ENCODE data around the gene COG5.

Gene COG5

DNA sequence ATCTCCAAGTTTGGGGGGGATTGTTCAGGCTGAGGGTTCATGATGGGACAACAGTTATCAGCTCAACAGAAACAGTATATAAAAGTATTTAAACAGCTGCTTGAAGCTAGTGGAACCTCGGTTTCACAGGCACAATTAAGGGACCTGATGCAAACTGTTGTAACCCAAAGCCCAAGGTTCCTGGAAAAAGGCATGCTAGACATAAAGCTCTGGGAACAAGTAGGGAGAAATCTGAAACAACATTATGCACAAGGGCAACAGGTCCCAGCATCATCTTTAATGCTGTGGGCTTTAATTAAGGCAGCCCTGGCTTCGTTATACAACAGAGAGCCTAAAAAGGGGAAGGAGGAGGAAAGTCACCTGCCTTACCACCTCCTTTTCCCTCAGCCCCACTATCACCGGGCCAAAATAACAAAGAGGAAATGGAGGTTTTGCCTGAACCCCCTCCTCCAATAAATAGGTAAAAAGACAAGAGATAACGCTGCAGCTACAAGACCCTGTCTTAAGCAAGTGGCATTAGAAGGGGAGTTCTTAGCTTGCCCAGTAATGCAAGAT is 177.1 kb downstream of the COG5 start:
- no peak overlapping the region for H3K4me3 ChIP-seq (ENCODE audit: low read depth, low read length)
- TF ChIP-seq, protein P1, sequence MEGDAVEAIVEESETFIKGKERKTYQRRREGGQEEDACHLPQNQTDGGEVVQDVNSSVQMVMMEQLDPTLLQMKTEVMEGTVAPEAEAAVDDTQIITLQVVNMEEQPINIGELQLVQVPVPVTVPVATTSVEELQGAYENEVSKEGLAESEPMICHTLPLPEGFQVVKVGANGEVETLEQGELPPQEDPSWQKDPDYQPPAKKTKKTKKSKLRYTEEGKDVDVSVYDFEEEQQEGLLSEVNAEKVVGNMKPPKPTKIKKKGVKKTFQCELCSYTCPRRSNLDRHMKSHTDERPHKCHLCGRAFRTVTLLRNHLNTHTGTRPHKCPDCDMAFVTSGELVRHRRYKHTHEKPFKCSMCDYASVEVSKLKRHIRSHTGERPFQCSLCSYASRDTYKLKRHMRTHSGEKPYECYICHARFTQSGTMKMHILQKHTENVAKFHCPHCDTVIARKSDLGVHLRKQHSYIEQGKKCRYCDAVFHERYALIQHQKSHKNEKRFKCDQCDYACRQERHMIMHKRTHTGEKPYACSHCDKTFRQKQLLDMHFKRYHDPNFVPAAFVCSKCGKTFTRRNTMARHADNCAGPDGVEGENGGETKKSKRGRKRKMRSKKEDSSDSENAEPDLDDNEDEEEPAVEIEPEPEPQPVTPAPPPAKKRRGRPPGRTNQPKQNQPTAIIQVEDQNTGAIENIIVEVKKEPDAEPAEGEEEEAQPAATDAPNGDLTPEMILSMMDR (IDR thresholded peaks at IDR 0.05; ENCODE audit: low read depth, low read length), result no peak

DNA sequence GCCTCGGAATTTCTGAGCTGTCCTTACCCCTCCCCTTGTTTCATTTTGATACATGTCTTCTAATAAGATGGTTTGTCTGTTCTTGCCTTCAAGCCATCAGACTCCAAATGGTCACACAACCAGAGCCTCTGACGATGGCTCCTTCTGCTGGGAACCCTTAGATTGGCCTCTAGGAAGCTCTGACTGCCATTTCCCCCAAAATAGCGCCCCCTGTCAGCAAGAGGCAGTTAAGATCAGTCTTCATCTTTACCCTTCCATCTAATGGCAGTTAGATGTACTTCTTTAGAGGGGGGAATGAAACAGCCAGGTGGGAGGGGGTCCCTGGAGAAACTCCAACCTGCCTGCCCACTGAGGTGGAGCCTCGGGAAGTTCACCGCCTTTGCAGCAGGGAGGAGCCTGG is 179.7 kb downstream of the COG5 start:
- TF ChIP-seq, protein P1 (IDR thresholded peaks at IDR 0.05; ENCODE audit: low read depth, low read length), result no peak

DNA sequence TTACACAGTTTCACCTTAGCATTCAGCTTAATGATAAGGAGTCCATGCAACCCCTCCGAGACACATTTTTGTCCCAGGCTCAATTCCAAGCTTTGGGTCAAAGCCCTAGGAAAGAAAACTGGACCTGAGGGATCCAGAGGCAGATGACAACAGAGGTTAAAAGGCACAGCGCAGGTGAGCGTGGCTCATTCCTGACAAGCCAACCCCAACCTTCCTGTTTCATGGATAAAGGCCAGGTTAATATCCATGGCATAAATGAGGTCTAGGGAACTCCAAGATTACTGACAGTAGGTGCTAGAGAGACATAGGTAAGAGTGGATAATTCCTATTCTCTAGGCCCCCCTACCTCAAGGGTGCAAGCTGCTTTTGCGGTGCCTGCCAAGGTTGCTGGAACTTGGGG is 180.5 kb downstream of the COG5 start:
- TF ChIP-seq, protein P1 (IDR thresholded peaks at IDR 0.05; ENCODE audit: low read depth, low read length), result no peak
- H3K4me3 ChIP-seq (ENCODE audit: low read depth, low read length), result no peak overlapping the region

More for the DNA sequence above, 179.7 kb downstream of the COG5 start:
- H3K4me3 ChIP-seq (ENCODE audit: low read depth, low read length), result no peak overlapping the region

DNA sequence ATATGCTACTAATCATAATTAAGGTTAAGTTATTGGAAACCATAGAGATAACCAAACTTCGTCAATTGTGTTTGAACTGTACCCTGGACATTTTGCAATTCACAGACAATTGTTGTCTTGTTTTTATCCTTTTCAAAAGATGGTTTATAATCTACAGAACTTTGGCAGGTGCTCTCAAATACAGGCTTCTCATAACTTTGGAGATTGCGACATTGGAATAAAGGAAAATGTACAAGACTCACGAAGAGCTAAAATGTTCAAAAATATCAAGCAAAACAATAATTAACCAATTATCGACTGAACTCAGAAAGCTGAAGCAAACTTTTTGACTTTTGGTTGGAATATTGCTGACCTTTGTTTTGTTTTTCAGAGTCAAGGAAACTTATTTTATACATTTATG is 182.3 kb downstream of the COG5 start:
- TF ChIP-seq, protein P1 (IDR thresholded peaks at IDR 0.05; ENCODE audit: low read depth, low read length), result no peak
- H3K4me3 ChIP-seq (ENCODE audit: low read depth, low read length), result no peak overlapping the region

DNA sequence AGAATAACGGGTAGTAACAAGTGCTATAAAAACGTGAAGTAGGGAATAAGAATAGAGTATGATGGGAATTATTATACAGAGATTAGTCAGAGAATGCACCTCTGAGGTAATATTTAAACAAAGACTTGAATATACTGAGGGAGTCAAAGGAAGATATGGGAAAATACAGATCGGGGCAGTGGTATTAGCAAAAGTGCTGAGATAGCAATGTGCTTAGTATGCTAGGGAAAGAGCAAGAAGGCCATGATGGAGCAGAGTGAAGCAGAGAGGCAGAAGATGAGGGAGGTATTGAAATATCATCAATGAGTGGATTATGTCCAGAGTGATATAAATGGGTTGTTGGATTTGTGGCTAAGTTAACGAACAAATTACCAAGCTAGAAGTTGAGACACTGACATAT is 190.4 kb downstream of the COG5 start:
- no peak overlapping the region for H3K4me3 ChIP-seq (ENCODE audit: low read depth, low read length)
- TF ChIP-seq, protein P1 (IDR thresholded peaks at IDR 0.05; ENCODE audit: low read depth, low read length), result no peak

DNA sequence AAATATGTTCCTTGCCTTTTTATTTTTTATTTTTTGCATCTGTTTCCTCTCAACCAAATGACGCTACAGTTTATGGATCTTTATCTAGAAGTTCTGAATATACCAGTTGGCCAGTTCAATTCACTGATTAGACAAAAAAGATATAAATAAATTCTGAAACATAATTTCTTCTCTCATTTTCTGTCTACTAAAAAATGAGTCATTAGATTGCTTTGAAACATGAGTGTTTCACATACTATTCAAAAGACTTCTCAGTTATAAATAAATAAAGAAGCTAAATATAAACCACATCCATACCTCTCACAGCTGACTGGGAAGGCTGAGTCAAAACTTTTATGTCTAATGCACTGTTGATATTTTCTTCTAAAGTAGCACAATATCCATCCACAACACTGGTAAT is 191.4 kb downstream of the COG5 start:
- no peak overlapping the region for H3K4me3 ChIP-seq (ENCODE audit: low read depth, low read length)
- TF ChIP-seq, protein P1 (IDR thresholded peaks at IDR 0.05; ENCODE audit: low read depth, low read length), result no peak

DNA sequence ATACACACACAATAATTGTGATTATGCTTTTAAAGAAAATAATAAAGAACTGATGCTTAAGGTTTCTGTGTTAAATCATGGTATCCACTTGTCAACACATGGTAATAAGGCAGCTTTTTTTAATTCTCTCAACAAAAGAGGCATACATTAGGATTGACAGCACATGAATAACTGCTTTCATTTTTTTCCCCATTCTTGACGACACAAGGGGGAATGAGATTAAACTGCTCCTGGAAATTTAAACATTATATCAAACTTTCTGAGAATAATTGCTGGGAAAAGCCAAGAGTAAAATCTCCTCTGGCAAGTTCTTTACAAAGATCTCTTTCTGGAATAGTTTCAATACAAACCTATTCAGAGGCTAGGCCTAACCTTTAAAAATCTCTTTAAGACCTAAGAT is 192.9 kb downstream of the COG5 start:
- no peak overlapping the region for H3K4me3 ChIP-seq (ENCODE audit: low read depth, low read length)
- TF ChIP-seq, protein P1 (IDR thresholded peaks at IDR 0.05; ENCODE audit: low read depth, low read length), result no peak
